Lower lobe of right lung (tissue), 2 donors: ENCODE data around the gene PHF21A. TPM values are rescaled to one million over a fixed set of nuclear protein-coding genes. Genes with fewer than 3 reads are reported as not detected.

ENCODE experiments used
- ATAC-seq, 2 donors: fragments of 200-7000 bp; cut with Tn5 transposase; one replicate each; pipeline ENCODE4 v1.9.1; 2020 to 2022; ENCODE audit warnings: mild to moderate bottlenecking in 2 of 2, moderate library complexity in 2 of 2
- DNase-seq: peaks from one replicate; pipeline ENCODE4 v3.0.0-alpha.2; 2020
- H3K27ac ChIP-seq: fragments of 200-600 bp; one replicate; pipeline ENCODE4 v1.8.0; 2022
- H3K27me3 ChIP-seq: fragments of 200-600 bp; one replicate; pipeline ENCODE4 v1.8.0; 2022; ENCODE audit warnings: low read depth
- H3K36me3 ChIP-seq: fragments of 200-600 bp; one replicate; pipeline ENCODE4 v1.8.0; 2022; ENCODE audit warnings: mild to moderate bottlenecking
- H3K4me1 ChIP-seq: fragments of 200-600 bp; one replicate; pipeline ENCODE4 v1.8.0; 2022
- H3K4me3 ChIP-seq: fragments of 200-600 bp; one replicate; pipeline ENCODE4 v1.8.0; 2022; ENCODE audit warnings: mild to moderate bottlenecking
- H3K9me3 ChIP-seq: fragments of 200-600 bp; one replicate; pipeline ENCODE4 v1.8.0; 2022
- CTCF ChIP-seq: fragments of 200-600 bp; IDR thresholded peaks from one replicate; pipeline ENCODE4 v1.8.0; 2022; ENCODE audit warnings: antibody characterized with exemption, mild to moderate bottlenecking
- intact Hi-C: fragments of 100-400 bp; cut with DNase I; formaldehyde crosslinking; loops from one replicate; pipeline ENCODE4 v1.11.0; 2022
- total RNA-seq: library from RNA; stranded (reverse); fragmentation: NEBNext Ultra II Directional; extraction: Animal tissue kit (Norgen Biotek cat#: 25700); gene quantifications from one replicate; pipeline ENCODE4 v1.2.1, GENCODE V29; 2021
- donor health status: DM: no; HTN: yes; CAD: no; lungs with severe emphysema.

PHF21A gene
- total RNA-seq, 1 donor from 2014 or later: 48.4 TPM

GRCh38 chr11:46055371-46055770, 65.9 kb downstream of the PHF21A start:
- no peak for TF ChIP-seq CTCF
- no peaks in the 10 kb centered on the region for H3K9me3 ChIP-seq
- ATAC-seq: no peak
- no peak overlapping the region for H3K27ac ChIP-seq
- peaks cover 8% of the 10 kb centered on the region for H3K4me1 ChIP-seq
- no peak overlapping the region for H3K4me3 ChIP-seq
- no peak for DNase-seq
- intact Hi-C loops: no loop called here
- H3K27me3 ChIP-seq: no peaks in the 10 kb centered on the region
- H3K36me3 ChIP-seq: no peaks in the 10 kb centered on the region

- DNase-seq (no peak), ATAC-seq (no peak)
- Histone ChIP-seq H3K27ac (no peak overlapping the region), H3K36me3 (no peaks in the 10 kb centered on the region), H3K4me3 (no peak overlapping the region), H3K4me1 (peaks cover 17% of the 10 kb centered on the region), H3K9me3 (no peaks in the 10 kb centered on the region), H3K27me3 (no peaks in the 10 kb centered on the region)
- intact Hi-C loops: no loop called here
- no peak for TF ChIP-seq CTCF
These were observed 70.2 kb downstream of the PHF21A start for GRCh38 chr11:46051102-46051501.

GRCh38 chr11:46050662-46051061, 70.6 kb downstream of the PHF21A start:
- no peak for TF ChIP-seq CTCF
- intact Hi-C loops: no loop called here
- no peak for ATAC-seq
- Histone ChIP-seq H3K9me3 (no peaks in the 10 kb centered on the region), H3K4me1 (peaks cover 20% of the 10 kb centered on the region), H3K4me3 (no peak overlapping the region), H3K27me3 (no peaks in the 10 kb centered on the region), H3K36me3 (no peaks in the 10 kb centered on the region), H3K27ac (no peak overlapping the region)
- no peak for DNase-seq

GRCh38 chr11:46050003-46050461, 71.2 kb downstream of the PHF21A start:
- H3K9me3 ChIP-seq: no peaks in the 10 kb centered on the region
- peak; percentile 95 to 97 for ATAC-seq
- DNase-seq: peak; percentile 44
- H3K27me3 ChIP-seq: no peaks in the 10 kb centered on the region
- H3K27ac ChIP-seq: no peak overlapping the region
- H3K36me3 ChIP-seq: no peaks in the 10 kb centered on the region
- intact Hi-C loops: no loop called here
- H3K4me1 ChIP-seq: peaks cover 21% of the 10 kb centered on the region
- no peak for TF ChIP-seq CTCF
- no peak overlapping the region for H3K4me3 ChIP-seq

GRCh38 chr11:46049325-46049897, 71.8 kb downstream of the PHF21A start:
- DNase-seq (no peak), ATAC-seq (no peak)
- no peaks in the 10 kb centered on the region for H3K36me3 ChIP-seq
- no peak overlapping the region for H3K27ac ChIP-seq
- H3K4me1 ChIP-seq: peaks cover 27% of the 10 kb centered on the region
- no peak for TF ChIP-seq CTCF
- H3K4me3 ChIP-seq: no peak overlapping the region
- no peaks in the 10 kb centered on the region for H3K9me3 ChIP-seq
- intact Hi-C loops: no loop called here
- no peaks in the 10 kb centered on the region for H3K27me3 ChIP-seq
